ENCODE results near the gene IFITM2.

Gene IFITM2

DNA sequence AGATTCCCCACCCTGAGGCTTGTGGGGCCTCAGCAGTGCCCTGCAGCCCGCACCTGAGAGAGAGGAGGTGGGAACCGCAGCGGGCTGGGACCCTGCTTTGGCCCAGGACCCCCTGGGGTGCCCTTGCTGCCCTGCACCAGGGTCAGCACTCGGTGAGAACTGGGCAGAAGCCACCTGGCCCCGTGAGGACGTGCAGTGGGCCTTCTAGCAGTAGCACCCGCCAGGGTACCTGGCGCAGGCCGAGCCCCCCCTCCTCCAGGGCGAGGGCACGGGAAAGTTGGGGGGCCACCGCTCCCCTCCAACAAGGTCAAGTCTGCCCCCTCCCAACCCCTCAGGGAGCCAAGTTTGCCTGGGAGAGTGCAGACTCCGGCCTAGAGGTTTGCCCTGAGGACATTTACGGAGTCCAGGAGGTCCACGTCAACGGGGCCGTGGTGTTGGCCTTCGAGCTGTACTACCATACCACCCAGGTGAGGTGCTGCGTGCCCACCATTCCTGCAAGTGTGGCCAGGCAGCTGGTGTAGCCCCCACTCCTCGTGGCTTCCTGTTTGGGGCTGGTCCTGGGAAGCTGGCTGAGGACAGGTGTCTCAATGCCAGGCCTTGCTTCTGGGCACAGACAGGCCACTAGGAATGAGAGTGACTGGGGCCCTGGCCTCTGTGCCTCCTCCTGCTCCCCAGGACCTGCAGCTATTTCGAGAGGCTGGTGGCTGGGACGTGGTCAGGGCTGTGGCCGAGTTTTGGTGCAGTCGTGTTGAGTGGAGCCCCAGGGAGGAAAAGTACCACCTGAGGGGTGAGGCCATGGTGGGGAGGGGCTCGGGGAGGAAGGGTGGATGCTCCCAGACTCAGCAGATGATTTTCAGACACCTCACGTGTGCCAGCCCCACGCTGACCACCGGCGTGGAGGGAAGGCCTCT, 15.2 kb upstream of the IFITM2 start:
- no peak for DNase-seq (ENCODE audit: low read depth in 3 of 3, low spot score in 1 of 3)

DNA sequence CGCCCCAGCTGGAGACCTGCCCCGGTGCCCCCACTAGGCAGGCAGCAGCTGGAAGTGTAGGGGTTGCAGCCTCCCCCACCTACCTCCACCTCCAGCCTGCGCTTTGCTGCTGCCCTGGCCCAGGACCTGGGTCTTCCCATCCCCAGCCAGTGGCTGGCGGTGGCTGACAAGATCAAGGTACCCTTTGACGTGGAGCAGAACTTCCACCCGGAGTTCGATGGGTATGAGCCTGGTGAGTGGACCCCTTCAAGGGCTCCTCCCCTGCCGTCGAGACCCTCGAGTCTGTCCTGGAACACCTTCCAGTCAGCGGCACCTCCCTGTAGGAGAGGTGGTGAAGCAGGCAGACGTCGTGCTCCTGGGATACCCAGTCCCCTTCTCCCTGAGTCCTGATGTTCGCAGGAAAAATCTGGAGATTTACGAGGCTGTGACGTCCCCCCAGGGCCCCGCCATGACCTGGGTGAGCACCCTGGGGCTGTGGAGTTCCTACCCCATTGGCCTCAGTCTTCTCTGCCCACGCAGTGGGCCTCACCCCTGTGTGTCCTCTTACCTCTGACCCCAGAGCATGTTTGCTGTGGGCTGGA, 14.3 kb upstream of the IFITM2 start:
- DNase-seq (ENCODE audit: low read depth in 3 of 3, low spot score in 1 of 3) = no peak

DNA sequence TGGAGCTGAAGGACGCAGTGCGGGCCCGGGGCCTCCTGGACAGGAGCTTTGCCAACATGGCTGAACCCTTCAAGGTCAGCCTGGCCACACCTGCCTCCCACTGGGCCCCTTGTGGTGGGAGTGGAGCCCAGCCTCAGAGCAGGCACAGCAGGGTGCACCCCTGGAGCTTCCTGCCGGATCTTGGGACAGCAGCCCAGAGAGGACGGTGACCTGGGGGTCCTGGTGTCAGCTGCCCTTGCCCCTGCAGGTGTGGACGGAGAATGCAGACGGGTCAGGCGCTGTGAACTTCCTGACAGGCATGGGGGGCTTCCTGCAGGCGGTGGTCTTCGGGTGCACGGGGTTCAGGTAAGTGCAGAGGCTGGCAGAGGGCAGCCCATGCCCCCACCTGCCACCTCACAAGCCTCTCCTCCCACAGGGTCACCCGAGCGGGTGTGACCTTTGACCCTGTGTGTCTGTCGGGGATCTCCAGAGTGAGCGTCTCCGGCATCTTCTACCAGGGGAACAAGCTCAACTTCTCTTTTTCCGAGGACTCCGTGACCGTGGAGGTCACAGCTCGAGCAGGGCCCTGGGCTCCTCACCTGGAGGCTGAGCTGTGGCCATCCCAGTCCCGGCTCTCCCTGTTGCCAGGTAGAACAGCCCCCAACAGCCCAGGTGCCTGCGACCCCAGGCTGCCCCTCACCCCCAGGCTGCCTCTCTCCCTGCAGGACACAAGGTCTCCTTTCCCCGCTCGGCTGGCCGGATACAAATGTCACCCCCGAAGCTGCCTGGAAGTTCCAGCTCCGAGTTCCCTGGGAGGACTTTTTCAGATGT, 13.6 kb upstream of the IFITM2 start:
- DNase-seq (ENCODE audit: low read depth in 3 of 3, low spot score in 1 of 3) = no peak

DNA sequence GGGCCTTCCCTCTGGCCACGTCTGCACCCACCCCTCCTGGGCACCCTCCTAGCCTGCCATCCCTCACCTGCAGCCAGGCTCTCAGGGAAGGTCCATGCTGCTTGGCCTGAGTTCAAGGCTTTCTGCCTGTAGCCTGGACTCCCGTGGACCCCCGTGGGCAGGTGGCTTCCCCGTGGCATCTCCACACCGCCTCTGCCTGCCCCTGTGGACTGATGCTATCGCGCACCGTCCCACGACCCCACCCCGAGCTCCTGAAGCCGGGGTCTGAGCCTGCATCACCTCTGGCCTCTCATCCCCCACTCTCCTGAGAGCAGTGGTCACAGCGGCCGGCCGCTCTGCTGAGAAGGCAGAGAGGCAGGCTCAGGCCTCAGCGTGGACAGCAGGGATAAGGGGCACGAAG, 12.8 kb upstream of the IFITM2 start:
- DNase-seq (ENCODE audit: low read depth in 3 of 3, low spot score in 1 of 3) = no peak

DNA sequence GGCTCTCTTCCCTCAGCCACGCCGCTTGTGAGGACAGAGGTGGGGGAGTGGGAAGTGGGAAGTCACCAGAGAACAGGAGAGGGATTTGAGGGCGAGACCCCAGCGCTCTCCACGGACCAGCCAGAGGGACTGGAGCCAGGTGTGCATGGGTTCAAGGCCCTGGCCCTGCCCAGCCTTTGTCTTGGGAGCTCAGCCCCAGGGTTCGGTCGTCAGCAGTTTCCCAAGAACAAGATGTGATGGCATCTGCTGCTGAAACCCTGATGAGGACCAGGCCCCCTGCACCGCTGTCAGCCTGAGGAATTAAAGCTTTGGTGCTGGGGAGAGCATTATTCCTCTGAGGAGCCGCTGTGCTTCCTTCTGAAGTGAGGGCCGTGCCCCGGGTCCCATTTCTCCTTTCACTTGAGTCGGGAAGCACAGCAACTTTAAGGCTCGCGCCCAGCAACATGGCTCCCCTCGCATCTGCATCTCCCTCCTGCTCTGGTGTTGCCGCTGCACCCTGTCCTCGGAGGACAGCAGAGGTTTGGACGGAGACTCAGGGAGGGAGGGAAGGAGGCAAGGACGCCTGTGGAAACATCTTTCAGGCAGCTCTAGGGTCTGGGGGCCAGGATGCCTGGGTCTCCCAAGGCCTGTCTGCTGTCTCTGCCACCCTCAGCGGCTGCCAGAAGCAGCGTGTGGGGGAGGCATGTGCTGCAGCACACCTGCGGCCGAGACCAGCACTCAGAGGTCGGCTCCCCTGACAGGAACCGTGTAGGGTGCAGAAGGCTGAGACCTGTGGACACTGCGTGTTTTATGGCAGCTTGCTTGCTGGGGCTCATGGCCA, 12.1 kb upstream of the IFITM2 start:
- no peak for DNase-seq (ENCODE audit: low read depth in 3 of 3, low spot score in 1 of 3)

DNA sequence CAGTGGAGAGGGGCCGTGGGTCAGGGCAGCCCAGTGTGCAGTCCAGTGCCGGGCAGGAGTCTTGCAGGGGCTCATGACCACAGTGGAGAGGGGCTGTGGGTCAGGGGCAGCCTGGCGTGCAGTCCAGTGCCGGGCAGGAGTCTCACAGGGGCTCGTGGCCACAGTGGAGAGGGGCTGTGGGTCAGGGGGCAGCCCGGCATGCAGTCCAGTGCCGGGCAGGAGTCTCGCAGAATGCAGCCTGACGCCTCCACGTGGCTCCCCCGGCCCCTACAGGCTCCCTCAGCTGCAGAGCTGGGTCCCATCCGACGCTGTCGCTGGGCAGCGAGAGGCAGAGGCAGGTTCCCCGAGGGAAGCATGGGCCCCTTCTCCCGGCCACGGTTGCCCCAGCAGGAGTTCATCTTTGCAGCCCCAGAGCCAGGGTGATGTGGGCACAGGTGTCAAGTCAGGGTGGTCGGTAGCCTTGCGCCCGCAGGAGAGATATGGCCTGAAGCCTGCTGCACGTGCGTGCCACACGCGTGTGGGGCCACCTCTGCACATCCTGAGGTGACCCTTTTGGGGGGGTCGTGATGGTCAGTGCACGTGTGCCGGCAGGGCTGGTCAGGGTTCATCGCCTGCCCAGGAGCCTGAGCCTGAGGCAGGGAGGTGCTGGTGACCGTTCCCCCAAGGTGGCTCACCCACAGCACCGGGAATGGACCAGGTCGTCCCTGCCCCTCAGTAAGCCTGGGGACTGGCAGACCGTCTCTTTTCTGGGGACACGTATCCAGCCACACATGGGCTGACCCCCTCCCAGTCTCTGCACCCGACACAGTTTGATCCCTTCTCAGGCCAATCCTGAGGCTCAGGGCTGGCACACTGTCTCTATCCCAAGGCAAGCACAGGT, 11.2 kb upstream of the IFITM2 start:
- no peak for DNase-seq (ENCODE audit: low read depth in 3 of 3, low spot score in 1 of 3)

DNA sequence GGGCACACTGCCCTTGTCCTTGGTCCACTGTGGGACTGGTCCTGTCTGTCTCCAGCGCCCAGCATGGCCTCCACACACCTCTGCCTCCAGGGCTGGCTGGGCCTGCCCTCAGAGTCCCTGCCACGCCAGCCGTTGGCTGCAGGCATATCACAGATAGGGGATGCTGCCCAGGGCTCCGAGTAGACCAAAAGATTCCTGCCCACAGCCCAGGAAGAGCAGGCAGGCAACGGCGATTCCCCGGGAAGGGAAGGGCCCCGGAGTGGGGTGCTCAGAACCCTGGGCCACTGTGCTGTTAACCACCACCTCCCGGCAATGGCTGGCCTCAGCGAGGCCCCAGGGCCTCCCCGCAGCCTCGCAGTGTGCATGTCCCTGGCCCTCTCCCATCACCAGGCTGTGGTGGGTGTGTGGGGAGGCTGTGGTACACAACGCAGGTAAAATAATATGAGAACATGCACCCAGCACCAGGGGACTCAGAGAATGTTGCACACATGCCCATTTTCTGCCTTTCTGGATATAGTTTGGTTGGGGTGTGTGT, 10.5 kb upstream of the IFITM2 start:
- DNase-seq (ENCODE audit: low read depth in 3 of 3, low spot score in 1 of 3) = no peak

DNA sequence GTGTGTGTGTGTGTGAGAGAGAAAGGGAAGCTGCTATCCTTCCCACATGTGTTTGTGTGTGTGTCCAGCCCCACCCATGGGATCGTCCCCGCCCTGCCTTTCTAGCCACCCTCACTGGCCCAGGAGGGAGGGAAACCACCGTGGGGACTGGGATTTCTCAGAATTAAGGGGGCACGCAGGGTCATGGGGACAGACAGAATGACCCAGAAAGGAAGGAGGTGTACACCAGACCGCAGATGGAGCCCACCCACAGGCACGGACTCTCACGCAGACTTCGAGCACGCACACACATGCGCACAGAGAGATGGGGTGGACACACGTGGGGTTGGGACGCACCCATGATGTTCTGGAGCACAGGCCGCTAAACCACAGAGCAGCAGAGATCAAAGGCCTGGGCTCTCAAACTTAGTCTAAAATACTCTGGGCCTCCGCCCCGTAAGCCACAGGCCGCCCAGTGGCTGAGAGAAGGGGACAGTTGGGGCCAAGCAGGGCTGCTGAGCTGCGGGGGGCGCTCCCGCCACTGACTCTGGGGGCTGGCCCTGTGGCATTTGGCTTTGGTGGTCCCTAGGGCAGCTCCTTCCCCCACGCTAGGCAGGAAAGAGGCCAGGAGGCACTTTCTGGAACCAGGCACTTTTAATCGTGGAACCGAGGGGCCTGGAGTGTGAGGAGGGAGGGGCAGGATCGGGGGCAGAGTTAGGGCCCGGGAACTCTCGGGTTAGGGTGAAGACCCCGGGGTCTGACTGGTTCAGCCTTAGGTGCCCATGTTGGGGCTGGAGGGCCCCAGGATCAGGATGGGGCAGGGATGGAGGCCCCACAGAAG, 9.8 kb upstream of the IFITM2 start:
- DNase-seq (ENCODE audit: low read depth in 3 of 3, low spot score in 1 of 3) = no peak

DNA sequence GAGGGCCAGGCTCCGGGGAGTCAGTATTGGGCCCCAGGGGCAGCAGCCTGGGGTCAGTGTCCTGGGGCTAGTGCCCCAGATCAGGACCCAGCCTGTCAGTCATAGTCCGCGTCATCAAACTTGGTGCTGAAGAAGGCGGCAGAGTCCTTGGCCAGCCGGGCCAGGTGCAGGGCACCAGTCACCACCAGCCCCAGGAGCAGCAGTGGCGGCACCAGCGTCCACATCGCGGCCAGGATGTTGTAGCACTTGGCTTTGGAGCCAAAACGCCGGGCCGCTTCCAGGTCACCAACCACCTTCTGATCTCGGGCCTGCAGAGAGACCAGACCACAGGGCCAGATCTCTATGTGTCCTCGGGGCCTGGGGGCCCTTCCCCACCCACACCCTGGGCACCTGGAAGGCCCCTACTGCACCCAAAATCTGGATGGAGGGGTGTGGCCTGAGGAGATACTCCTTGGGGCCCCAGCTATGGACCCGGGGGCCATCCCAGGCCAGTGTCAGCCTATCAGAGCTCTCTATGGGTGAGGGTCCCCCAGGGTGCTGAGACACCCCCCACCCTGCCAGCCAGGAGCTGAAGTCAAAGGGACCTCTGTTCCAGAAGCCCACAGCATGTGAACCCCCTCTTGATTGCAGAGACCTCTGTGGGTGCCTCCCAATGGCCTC, 9.1 kb upstream of the IFITM2 start:
- DNase-seq (ENCODE audit: low read depth in 3 of 3, low spot score in 1 of 3) = no peak

DNA sequence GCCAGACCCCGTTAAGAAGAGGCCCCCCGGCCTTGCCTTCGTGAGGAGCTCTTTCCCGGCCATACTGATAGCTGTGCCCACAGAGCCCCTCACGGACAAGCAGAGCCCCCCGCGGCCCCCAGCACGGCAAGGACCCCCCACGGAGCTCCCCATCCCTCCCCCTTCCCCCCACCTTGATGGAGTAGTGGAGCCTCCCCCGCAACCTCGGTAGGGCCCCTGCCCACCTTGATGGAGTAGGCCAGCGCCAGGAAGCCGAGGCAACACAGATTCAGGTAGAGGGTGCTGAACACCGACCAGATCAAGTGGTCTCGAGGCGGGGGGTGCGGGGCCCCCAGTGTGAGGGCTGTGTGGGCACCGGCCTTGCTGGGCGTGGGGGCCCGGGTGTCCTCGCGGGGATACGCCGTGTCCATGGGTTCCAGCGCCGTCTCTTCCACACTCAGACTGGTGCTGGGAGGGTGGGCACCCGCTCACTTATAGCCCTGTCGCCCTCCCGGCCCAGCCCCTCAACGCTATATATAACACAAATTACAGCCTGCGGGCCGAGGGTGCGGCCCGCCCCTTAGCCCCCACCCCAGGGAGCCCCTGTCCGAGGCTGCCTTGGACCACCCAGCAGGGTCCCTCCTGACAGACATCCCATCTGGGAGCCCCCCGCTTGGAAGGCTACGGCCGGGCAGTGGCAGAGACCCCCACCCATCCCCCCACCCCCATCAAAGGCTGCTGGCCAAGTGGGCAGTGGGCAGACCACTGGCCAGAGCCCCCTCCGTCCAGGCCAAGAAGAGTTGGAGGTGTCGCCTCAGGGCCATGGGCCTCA, 8.3 kb upstream of the IFITM2 start, which contains the start of gene IFITM5:
Gene IFITM5 (minus strand): TSS at position 446 of the 811 bp plus-strand sequence. CDS start 36 bp downstream, at position 410.
- no peak for DNase-seq (ENCODE audit: low read depth in 3 of 3, low spot score in 1 of 3)

DNA sequence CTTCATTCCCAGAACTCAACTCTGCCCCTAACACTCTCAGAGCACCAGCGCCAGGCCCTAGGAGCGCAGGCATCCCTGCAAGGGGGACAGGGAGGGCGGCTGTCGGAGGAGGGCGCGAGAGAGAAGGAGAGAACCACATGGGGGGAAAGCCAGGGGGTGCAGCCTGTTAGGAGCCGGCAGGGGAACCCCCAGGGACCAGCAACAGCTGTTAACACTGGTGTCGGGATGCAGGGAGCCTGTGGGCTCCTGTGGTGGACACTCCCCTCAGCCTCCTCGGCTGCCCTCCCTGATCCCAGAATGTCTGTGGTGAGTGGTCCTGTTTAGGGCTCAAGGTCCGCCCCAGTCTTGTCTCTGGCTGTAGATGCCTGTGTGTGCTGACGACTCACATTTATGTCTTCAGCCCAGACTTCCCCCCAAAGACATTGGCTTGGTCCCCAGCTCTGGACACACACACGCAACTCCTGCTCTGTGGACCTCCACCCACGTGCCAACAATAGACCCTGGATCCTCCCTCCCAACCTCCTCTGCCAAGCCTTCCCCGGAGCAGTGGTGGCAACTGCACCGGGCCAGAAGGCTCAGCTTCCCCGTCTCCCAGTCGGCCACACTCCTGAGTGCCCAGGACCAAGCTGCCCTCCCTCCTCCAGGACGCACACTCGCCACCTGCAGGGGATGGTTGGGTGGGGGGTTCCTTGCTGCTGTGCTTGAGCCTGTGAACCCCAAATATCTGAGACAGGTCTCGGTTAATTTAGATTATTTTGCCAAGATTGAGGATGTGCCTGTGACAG, 7.5 kb upstream of the IFITM2 start:
- DNase-seq (ENCODE audit: low read depth in 3 of 3, low spot score in 1 of 3) = no peak

DNA sequence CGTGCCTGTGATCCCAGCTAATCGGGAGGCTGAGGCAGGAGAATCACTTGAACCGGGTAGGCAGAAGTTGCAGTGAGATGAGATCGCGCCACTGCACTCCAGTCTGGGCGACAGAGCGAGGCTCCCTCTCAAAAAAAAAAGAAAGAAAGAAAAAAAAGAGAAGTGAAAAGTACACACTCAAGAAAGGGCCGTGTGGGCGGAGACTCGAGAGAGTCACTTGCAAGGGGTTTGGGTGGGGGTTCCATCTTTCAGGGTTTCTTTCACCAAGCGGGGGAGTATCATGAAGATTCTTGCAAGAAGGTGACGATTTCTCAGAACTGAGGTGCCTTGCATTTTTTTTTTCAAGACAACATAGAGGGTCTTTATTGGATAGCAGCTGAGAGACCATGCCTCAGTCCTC, 4.3 kb upstream of the IFITM2 start:
- no peak for DNase-seq (ENCODE audit: low read depth in 3 of 3, low spot score in 1 of 3)

DNA sequence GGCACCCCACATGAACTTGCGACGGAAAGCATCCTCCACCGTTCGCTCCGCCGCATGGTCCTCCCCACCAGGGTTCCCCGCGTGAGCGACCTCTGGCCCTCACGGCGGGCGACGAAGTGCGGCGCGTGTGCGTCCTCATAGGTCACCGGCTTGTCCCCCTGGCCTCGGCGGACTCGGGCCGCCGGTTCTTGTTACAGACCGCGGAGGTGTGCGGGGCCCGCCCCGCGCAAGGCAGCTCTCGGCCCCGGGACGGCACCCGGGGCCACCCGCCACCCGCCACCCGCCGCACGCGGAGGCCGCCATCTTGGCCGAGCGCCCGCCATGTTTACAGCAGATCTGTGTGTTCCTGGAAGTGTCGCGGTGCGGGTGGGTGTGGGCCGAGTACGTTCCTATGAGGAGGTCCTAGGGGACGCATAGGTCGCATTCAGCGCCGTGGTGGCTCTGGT, 3.5 kb upstream of the IFITM2 start:
- DNase-seq (ENCODE audit: low read depth in 3 of 3, low spot score in 1 of 3) = no peak

DNA sequence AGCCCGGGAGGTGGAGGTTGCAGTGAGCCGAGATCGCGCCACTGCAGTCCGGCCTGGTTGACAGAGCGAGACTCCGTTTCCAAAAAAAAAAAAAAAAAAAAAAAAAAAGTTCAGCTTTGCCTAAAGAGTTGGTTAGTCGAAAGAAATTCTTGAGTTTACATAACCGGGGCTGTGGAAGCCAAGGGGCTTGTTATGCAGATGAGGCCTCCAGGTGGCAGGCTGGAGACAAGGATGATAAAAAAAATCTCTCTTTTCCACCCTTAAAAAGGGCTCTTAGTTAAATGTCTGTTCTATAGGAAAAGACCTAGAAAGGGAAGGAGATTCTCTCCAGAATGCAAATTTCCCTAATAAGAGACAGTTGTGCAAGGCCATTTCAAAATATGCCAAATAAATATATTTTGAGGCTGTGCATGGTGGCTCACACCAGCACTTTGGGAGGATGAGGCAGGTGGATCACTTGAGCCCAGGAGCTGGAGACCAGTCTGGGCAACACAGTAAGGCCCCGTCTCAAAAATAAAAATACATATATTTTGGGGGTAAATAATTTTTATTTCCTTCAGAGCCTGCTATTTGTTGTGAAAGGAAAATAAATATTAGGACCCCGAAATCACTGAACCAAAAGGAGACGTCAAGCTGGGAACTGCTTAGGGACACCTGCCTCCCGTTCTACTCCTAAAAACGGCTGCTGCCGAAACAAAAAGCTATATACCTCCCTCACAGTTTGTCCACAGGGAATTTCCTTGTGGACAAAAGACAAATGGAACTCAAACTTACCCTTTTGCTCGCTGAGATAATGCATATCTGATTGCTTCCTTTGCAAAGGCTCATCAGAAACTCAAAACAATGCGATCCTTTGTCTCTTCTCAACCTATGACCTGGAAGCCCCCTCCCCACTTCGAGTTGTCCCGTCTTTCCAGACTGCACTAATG, 2.4 kb upstream of the IFITM2 start:
- DNase-seq (ENCODE audit: low read depth in 3 of 3, low spot score in 1 of 3) = no peak

DNA sequence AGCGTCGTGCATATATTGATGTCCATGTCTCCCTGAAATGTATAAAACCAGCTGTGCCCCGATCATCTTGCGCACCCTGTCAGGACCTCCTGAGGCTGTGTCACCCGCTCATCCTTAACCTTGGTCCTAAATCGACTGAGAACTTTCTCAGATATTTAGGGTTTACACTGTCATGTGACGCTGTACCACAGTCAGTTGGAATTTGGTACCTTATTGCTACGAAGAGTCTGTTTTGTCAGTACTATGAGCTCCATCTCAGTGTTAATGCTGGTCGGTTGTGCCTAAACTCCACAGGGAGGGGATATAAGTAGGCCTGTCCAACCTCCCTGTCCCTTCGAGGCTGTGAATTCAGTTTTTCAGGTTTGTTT, 1.8 kb upstream of the IFITM2 start:
- DNase-seq (ENCODE audit: low read depth in 3 of 3, low spot score in 1 of 3) = no peak
